SIG-M5 treated with dmso at 0.1 percent for 504 hours (cell line): Measurements from ENCODE around the gene MARCHF11.

Experiments used
- DNase-seq: peaks from one replicate; lab custom pipeline; 2025; ENCODE audit not compliant: unreplicated experiment; lab: John Stamatoyannopoulos, UW

MARCHF11 gene

DNA sequence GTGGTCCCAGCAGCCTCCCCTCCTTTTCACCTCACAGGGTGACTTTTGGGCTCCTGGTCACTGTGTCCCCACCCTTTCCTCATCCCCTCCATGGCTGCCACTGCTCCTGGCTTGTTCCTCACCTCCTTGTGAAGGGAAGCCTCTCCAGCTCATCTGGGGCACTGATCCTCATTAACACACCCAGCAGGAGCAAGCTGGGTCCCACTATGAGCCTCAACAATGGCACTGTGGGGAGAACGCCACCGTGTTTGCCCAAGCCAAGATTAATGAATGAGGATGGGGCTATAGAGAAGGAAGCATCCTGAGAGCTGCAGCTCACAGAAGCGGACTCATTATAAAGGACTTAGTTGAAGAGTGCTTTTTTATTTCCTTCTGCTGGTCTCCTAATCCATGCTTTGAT lies 118.4 kb downstream of the MARCHF11 start:
- DNase-seq, result no peak

- no peak for DNase-seq
Observed at GRCh38 chr5:16057277-16057676, 122.3 kb downstream of the MARCHF11 start.

DNA sequence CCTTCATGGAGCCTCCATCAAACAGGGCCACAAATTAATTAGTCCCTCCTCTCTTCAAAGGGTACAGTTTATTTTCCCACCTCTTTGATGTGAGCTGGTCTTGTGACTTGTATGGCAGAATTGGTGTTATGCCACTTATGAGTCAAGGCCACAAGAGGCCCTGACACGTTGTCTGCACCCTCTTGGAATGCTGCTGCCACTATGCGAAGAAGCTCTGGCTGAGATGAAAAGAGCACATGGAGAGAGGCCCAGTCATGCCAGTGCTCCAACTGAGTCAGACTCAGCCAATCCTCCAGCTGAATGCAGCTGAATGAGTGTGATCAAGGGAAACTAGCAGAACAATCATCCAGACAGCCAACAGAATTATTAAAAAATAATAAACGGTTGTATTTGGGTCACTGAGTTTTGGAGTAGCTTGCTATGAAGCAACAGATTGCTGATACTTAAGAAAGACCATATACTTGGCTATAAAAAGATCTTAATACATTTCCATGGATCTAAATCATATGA lies 128.3 kb downstream of the MARCHF11 start:
- DNase-seq, result no peak

DNA sequence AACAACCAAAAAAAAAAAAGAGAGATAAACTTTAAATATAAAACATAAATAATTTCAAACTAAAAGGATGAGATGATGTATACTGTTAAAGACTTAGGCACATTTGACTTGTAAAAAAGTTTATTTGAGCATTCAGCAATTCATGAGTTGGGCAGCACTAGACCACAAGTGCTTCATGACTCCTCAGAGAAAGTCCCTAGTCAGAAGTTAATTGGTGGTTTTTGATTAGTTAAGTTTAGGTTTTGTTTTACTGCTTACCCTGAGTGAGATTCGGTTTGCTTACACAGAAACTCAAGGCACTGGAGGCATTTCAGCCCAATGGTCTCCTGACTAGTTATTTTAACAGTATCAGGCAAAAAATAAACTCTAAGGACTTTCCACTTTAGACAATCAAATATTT lies 129.2 kb downstream of the MARCHF11 start:
- DNase-seq, result no peak

GRCh38 chr5:16049761-16050160 lies 129.8 kb downstream of the MARCHF11 start:
- no peak for DNase-seq

DNA sequence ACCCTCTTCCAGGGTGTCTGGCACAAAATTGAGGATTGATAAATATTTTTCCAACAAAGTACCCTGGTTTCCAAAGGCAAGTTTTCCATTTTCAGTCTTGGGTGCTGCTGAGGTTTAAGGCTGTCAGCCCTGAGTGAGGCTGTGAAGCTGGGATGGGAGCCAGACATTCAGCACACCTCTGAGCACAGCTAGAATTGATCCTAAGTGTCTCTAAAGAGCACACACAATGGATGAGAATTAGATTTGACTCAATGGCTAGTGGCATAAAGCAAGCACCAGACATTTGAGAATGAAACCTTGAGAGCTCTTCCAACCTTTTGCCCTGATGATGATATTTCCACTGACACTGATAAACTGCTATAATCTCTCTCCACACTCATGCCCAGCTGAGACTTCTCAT lies 131.5 kb downstream of the MARCHF11 start:
- DNase-seq, result no peak

DNA sequence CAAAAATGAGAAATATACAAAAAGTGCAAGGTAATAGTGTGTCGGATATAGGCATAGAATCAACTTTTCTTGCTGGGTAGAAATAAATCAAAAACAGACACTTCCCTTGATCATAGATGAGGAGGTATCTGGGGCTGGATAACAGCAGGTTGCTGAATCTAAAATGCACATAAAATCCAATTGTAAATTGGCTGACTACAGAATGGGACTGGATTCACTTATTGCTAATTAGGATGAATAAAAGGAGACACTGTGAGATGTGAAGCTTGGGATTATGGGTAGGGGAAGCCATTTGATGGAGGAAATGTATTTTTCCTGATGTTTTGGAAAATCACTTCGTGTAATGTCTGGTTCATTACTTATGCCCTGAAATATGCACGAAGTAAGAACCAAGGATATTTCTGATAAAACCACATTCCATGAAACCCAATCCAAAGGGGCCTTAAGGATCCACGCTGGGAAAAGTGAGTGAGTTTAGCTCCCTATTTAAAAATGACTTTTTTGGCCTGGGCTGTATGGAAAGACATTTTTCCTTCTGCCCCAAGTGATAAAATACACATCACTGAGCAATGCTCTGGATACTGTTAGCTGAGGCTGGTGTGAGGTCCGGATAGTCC lies 136.1 kb downstream of the MARCHF11 start:
- DNase-seq, result no peak

GRCh38 chr5:16037121-16037845 lies 142.3 kb downstream of the MARCHF11 start:
- DNase-seq, result no peak

- no peak for DNase-seq
Observed at GRCh38 chr5:16034319-16035001, 145.1 kb downstream of the MARCHF11 start.

DNA sequence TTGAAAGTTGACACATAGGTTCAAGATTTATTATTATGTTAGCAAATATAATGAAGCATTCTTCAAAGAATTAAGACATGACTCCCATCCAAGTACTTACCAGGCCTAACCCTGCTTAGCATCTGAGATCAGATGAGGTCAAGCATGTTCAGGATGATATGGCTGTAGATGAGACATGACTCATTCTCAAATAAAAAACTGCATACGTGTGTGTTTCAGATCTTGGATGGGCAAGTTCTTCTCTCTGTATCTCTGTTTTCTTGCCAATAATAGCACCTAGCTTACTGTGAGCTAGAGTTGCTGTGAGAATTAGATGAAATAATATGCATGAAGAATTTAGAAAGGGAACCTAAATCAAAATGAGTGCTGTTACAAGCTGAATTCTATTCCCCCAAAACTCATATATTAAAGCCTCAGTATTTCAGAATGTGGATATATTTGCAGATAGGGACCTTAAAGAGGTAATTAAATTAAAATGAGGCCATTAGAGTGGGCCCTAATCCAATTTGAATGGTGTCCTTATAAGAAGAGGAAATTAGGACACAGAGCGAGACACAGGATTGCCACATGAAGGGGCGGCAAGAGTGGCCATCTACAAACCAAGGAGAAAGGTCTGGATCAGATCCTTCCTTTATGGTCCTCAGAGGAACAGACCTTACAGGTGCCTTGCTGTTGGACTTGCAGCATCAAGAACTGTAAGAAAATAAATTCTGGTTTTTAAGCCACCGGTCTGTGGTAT lies 146.2 kb downstream of the MARCHF11 start:
- no peak for DNase-seq

DNA sequence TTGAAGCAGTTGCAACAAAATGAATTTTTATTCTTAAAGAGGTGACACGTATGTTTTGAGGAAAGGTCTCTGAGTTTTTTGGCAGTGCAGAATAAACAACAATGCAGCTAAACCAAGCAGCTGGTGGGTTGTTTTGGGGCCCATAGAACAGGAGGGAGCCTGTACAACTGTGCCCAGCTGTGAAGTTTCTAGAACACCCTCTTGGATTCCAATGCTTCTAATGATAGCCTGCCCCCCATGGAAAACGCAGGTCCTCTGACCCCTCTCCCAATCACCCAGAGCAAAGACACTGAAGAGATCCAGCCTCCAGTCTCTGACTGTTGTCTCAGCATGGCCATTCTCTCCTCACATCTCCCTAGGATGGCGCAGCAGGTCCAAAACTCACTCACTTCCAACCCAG lies 150.9 kb downstream of the MARCHF11 start:
- DNase-seq, result no peak

DNA sequence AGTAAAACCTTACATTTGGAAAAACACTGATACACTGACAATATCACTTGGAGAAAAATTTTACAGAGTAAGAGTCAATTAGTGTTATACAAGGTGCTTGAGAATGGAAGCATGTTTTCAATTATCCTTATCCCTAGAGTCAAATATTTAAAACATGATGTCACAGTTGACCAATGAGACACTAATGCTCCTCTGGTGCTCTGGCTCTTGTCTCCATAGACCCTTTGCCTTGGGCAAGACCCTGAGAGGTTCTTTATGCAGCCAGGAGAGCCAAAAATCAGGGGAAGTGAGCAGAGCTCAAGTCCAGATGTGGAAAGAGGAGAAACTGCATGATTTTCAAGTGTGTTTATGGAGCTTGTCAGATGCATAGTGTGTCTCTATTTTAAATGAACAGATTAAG lies 153.9 kb downstream of the MARCHF11 start:
- no peak for DNase-seq

DNA sequence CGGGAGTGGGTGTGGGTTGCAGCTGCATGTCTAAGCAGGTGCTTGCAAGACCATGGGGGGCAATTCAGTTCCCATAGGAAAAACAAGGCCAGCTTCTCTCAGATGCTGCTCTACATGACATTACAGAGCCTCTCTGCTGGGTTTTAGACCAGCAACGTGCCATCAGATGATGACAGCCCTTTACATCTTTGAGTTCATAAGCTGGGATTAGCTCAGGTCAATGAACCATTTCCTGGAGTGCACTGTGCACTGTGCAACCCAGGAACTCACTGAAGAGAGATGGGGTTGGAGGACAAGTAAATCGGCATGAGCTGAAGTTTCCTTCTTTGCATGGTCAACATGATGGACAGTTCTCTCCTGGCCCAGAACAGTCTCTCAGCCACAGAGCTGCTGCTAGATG lies 160.6 kb downstream of the MARCHF11 start:
- no peak for DNase-seq

DNA sequence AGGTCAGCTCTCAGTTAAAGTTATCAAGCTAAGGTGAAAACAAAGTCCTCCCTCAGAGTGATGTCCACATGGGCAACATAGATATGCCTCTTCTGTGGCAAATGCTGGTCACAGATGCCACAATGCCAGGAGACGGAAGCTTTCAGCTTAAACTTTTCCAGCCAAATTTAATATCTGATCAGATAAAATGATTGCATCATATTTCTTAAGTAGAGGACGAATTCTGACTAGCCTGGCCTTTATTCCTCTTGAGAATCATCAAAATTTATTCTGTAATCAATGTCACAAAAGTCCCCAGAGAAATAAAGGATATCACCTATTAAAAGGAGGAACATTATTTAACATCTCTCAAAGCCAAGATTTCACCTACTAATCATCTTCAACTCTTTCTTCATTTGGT lies 161.9 kb downstream of the MARCHF11 start:
- no peak for DNase-seq
